HG03457 (cell line): ENCODE measurements around the gene CFAP97D1.
"Not testable (repeated sequence)": the region's sequence is repeated elsewhere in the genome, so short reads cannot be mapped to it uniquely, and the experiment has no call there.

Source experiments
- ATAC-seq: cut with Tn5 transposase; IDR thresholded peaks from one replicate; pipeline ENCODE4 v1.9.1; 2021; ENCODE audit warnings: moderate number of reproducible peaks; ENCODE audit not compliant: unreplicated experiment

CFAP97D1 gene

GRCh38 chr17:43792668-43793067, 12.4 kb downstream of the CFAP97D1 start:
- ATAC-seq, result not testable (repeated sequence)

- not testable (repeated sequence) for ATAC-seq
Observed at GRCh38 chr17:43798024-43798423, 17.8 kb downstream of the CFAP97D1 start.

- ATAC-seq, result no peak
Observed at GRCh38 chr17:43799047-43799446, 18.8 kb downstream of the CFAP97D1 start.

GRCh38 chr17:43800736-43801135, 20.5 kb downstream of the CFAP97D1 start:
- no peak for ATAC-seq

GRCh38 chr17:43801844-43802243, 21.6 kb downstream of the CFAP97D1 start:
- ATAC-seq, result no peak

- no peak for ATAC-seq
Observed at GRCh38 chr17:43803758-43804157, 23.5 kb downstream of the CFAP97D1 start.

GRCh38 chr17:43805117-43805516, 24.9 kb downstream of the CFAP97D1 start:
- no peak for ATAC-seq

- no peak for ATAC-seq
Observed at GRCh38 chr17:43808076-43808475, 27.8 kb downstream of the CFAP97D1 start.

GRCh38 chr17:43809121-43809520, 28.9 kb downstream of the CFAP97D1 start:
- ATAC-seq, result no peak

GRCh38 chr17:43810226-43810715, 30.0 kb downstream of the CFAP97D1 start:
- ATAC-seq, result no peak

GRCh38 chr17:43810823-43811222, 30.6 kb downstream of the CFAP97D1 start:
- no peak for ATAC-seq

GRCh38 chr17:43812396-43813265, 32.4 kb downstream of the CFAP97D1 start:
- ATAC-seq, result no peak

GRCh38 chr17:43813386-43813785, 33.2 kb downstream of the CFAP97D1 start:
- ATAC-seq, result no peak

GRCh38 chr17:43814026-43814425, 33.8 kb downstream of the CFAP97D1 start:
- ATAC-seq, result no peak

- ATAC-seq, result no peak
Observed at GRCh38 chr17:43814714-43815113, 34.5 kb downstream of the CFAP97D1 start.

- ATAC-seq, result no peak
Observed at GRCh38 chr17:43816336-43817320, 36.4 kb downstream of the CFAP97D1 start.

- no peak for ATAC-seq
Observed at GRCh38 chr17:43817826-43818225, 37.6 kb downstream of the CFAP97D1 start.

GRCh38 chr17:43818966-43819365, 38.7 kb downstream of the CFAP97D1 start:
- ATAC-seq, result no peak

GRCh38 chr17:43820759-43821158, 40.5 kb downstream of the CFAP97D1 start:
- ATAC-seq, result no peak

GRCh38 chr17:43822570-43823190, 42.4 kb downstream of the CFAP97D1 start:
- no peak for ATAC-seq
